Mesenchymal stem cell (in vitro differentiated cells and primary cell): Measurements from ENCODE around the gene NHLH1.

Source experiments
- DNase-seq: peaks from one replicate; pipeline ENCODE4 v3.0.0-alpha.2; 2013
- H2AFZ ChIP-seq: one replicate; pipeline ENCODE4 v1.6.1; 2013; ENCODE audit warnings: low read depth, mild to moderate bottlenecking, control low read depth, inconsistent platforms, low read length, moderate library complexity
- H2AK5ac ChIP-seq: 2 replicates; pipeline ENCODE4 v1.6.1; 2013; ENCODE audit warnings: low read length, moderate library complexity, mild to moderate bottlenecking, inconsistent platforms; ENCODE audit not compliant: severe bottlenecking
- H2BK120ac ChIP-seq: one replicate; pipeline ENCODE4 v1.6.1; 2013; ENCODE audit warnings: low read depth, mild to moderate bottlenecking, inconsistent platforms, low read length, moderate library complexity
- H2BK12ac ChIP-seq, 2 experiments: one replicate each; pipeline ENCODE4 v1.6.1; 2013; ENCODE audit warnings: inconsistent platforms in 2 of 2, low read length in 2 of 2, mild to moderate bottlenecking in 2 of 2, moderate library complexity in 2 of 2, control low read depth in 1 of 2
- H2BK15ac ChIP-seq: one replicate; pipeline ENCODE4 v1.6.1; 2013; ENCODE audit warnings: mild to moderate bottlenecking, low read depth, inconsistent platforms; ENCODE audit not compliant: poor library complexity, severe bottlenecking
- H2BK5ac ChIP-seq: 2 replicates; pipeline ENCODE4 v1.6.1; 2013; ENCODE audit warnings: low read depth, mild to moderate bottlenecking, low read length, control low read depth, inconsistent platforms; ENCODE audit not compliant: poor library complexity, severe bottlenecking
- H3K14ac ChIP-seq, 2 experiments: one replicate each; pipeline ENCODE4 v1.6.1; 2013; ENCODE audit warnings: inconsistent platforms in 2 of 2, low read length in 2 of 2, control low read depth in 1 of 2, mild to moderate bottlenecking in 1 of 2, moderate library complexity in 1 of 2
- H3K18ac ChIP-seq, 2 experiments: one replicate each; pipeline ENCODE4 v1.6.1; 2013; ENCODE audit warnings: inconsistent platforms in 2 of 2, low read length in 2 of 2, control low read depth in 1 of 2, low read depth in 1 of 2, mild to moderate bottlenecking in 1 of 2
- H3K23ac ChIP-seq, 2 experiments: one replicate each; pipeline ENCODE4 v1.6.1; 2013; ENCODE audit warnings: inconsistent platforms in 2 of 2, low read length in 2 of 2, mild to moderate bottlenecking in 2 of 2, moderate library complexity in 2 of 2, control low read depth in 1 of 2
- H3K27ac ChIP-seq: 2 replicates; pipeline ENCODE4 v1.5.1; 2013; ENCODE audit warnings: mild to moderate bottlenecking, moderate library complexity, low read length, control low read depth, inconsistent platforms; ENCODE audit not compliant: poor library complexity, severe bottlenecking
- H3K27me3 ChIP-seq, 2 experiments: 2 replicates each; pipeline versions ENCODE4 v1.6.1 to v1.7.0; 2013; ENCODE audit warnings: low read length in 2 of 2, mild to moderate bottlenecking in 2 of 2, moderate library complexity in 2 of 2, control low read depth in 1 of 2, inconsistent platforms in 1 of 2; ENCODE audit not compliant: control insufficient read depth in 1 of 2, insufficient read depth in 1 of 2
- H3K36me3 ChIP-seq, 2 experiments: 2 replicates each; pipeline versions ENCODE4 v1.6.1 to v1.7.0; 2013; ENCODE audit warnings: low read length in 2 of 2, control low read depth in 1 of 2, inconsistent platforms in 1 of 2, low read depth in 1 of 2, mild to moderate bottlenecking in 1 of 2; ENCODE audit not compliant: insufficient read depth in 2 of 2, control insufficient read depth in 1 of 2
- H3K4ac ChIP-seq, 2 experiments: one replicate each; pipeline ENCODE4 v1.6.1; 2013; ENCODE audit warnings: inconsistent platforms in 2 of 2, low read length in 2 of 2, mild to moderate bottlenecking in 2 of 2, moderate library complexity in 2 of 2, control low read depth in 1 of 2, low read depth in 1 of 2
- H3K4me1 ChIP-seq: 2 replicates; pipeline ENCODE4 v1.6.1; 2013; ENCODE audit warnings: low read depth, low read length, control low read depth; ENCODE audit not compliant: control insufficient read depth, insufficient read depth
- H3K4me2 ChIP-seq: 2 replicates; pipeline ENCODE4 v1.6.1; 2013; ENCODE audit warnings: low read length, mild to moderate bottlenecking, inconsistent platforms; ENCODE audit not compliant: poor library complexity, severe bottlenecking
- H3K4me3 ChIP-seq, 2 experiments: 2 replicates each; pipeline versions ENCODE4 v1.5.1 to v1.7.0; 2013; ENCODE audit warnings: low read length in 2 of 2, mild to moderate bottlenecking in 2 of 2, control low read depth in 1 of 2, low read depth in 1 of 2; ENCODE audit not compliant: insufficient read depth in 1 of 2
- H3K79me1 ChIP-seq: replicated peaks from 2 replicates; pipeline ENCODE4 v1.6.1; 2013; ENCODE audit warnings: mild to moderate bottlenecking, control low read depth, low read length, inconsistent platforms; ENCODE audit not compliant: poor library complexity, severe bottlenecking
- H3K9ac ChIP-seq: 2 replicates; pipeline ENCODE4 v1.7.0; 2013; ENCODE audit warnings: mild to moderate bottlenecking, low read length, moderate library complexity
- H3K9me3 ChIP-seq: 2 replicates; pipeline ENCODE4 v1.7.0; 2013; ENCODE audit warnings: mild to moderate bottlenecking, low read length; ENCODE audit not compliant: control insufficient read depth
- H4K8ac ChIP-seq: one replicate; pipeline ENCODE4 v1.6.1; 2013; ENCODE audit warnings: inconsistent platforms, mild to moderate bottlenecking, low read length, moderate library complexity
- H4K91ac ChIP-seq: one replicate; pipeline ENCODE4 v1.6.1; 2013; ENCODE audit warnings: mild to moderate bottlenecking, low read length, inconsistent platforms
- WGBS: methylation state at CpG from one replicate; pipeline ENCODE4 v1.1.7; 2013; ENCODE audit warnings: mixed read lengths; 5-methylcytosine and 5-hydroxymethylcytosine counted together

Gene NHLH1

DNA sequence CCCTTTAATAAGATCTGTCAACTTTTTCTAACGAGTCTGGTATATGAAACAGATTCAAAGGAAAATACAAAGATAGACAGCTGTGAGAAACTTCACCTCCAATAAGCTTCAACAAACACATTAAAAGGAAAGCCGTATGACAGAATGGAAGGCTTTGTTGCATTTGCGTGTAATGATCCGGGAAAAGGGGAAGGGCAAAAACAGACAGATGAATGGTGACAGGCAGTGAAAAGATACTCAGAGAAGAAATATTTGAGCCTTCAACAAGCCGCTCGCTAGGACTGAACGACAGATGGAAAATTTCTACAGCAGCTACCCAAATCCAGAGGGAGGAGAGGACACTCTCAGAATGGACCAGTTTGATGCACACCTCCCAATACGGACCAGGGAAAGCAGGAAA is 38.7 kb upstream of the NHLH1 start:
- Histone ChIP-seq H2AK5ac (no peak overlapping the region), H2BK15ac (no peak overlapping the region), H3K18ac (no peak overlapping the region), H3K27me3 (no peaks in the 10 kb centered on the region), H3K4me1 (no peaks in the 10 kb centered on the region), H2BK12ac (no peak overlapping the region), H2BK5ac (no peak overlapping the region), H4K91ac (no peak overlapping the region), H3K4me3 (no peak overlapping the region), H2AFZ (no peak overlapping the region), H4K8ac (no peak overlapping the region), H3K23ac (no peak overlapping the region), H3K4me2 (no peak overlapping the region), H3K36me3 (peaks cover 46 to 95% of the 10 kb centered on the region in 2 experiments), H3K4ac (no peak overlapping the region), H3K79me1 (peaks cover 21% of the 10 kb centered on the region), H3K9me3 (no peaks in the 10 kb centered on the region), H3K14ac (no peak overlapping the region), H3K27ac (no peak overlapping the region), H3K9ac (no peak overlapping the region), H2BK120ac (no peak overlapping the region)
- no peak for DNase-seq
- 99% methylated on average over 7 of the region's 8 CpGs for WGBS

DNA sequence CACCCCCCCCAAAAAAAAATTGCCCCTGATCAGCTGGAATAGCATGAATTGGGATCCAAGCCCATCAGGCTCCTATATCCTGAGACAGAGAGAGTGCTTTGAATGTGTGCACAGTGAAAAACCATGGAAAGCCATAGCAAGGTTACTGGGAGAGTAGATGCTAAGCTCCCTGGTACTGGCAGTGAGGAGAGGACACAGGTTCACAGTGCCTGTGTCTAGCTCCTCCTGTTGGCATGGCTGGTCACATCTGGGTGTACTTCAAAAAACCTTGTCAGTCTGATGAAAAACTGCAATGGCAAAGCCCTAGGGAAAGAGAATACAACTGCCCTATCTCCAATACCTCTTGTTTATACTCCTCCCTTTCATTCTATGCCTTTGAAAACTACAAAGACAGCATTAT is 36.8 kb upstream of the NHLH1 start:
- H3K27me3 ChIP-seq = no peaks in the 10 kb centered on the region
- H4K8ac ChIP-seq = no peak overlapping the region
- no peak overlapping the region for H3K4me2 ChIP-seq
- no peaks in the 10 kb centered on the region for H3K4me1 ChIP-seq
- H2AK5ac ChIP-seq = no peak overlapping the region
- no peak overlapping the region for H2BK120ac ChIP-seq
- no peak overlapping the region for H3K23ac ChIP-seq
- H3K4ac ChIP-seq = no peak overlapping the region
- no peak overlapping the region for H4K91ac ChIP-seq
- H3K9me3 ChIP-seq = no peaks in the 10 kb centered on the region
- H3K4me3 ChIP-seq = no peak overlapping the region
- no peak overlapping the region for H2BK5ac ChIP-seq
- no peak overlapping the region for H3K27ac ChIP-seq
- H3K14ac ChIP-seq = no peak overlapping the region
- no peak overlapping the region for H3K9ac ChIP-seq
- H3K36me3 ChIP-seq = peaks cover 42 to 97% of the 10 kb centered on the region in 2 experiments
- no peak overlapping the region for H2BK15ac ChIP-seq
- no peak overlapping the region for H2AFZ ChIP-seq
- DNase-seq = no peak
- H3K18ac ChIP-seq = no peak overlapping the region
- peaks cover 21% of the 10 kb centered on the region for H3K79me1 ChIP-seq
- no peak overlapping the region for H2BK12ac ChIP-seq

GRCh38 chr1:160332516-160332915 is 34.4 kb upstream of the NHLH1 start:
- Histone ChIP-seq H2BK120ac (no peak overlapping the region), H4K8ac (no peak overlapping the region), H3K4ac (no peak overlapping the region), H3K36me3 (peaks cover 36 to 99% of the 10 kb centered on the region in 2 experiments), H3K9me3 (no peaks in the 10 kb centered on the region), H2AK5ac (no peak overlapping the region), H3K9ac (no peak overlapping the region), H3K18ac (no peak overlapping the region), H3K27ac (no peak overlapping the region), H3K14ac (no peak overlapping the region), H4K91ac (no peak overlapping the region), H3K4me2 (no peak overlapping the region), H2BK12ac (no peak overlapping the region), H2AFZ (no peak overlapping the region), H3K4me3 (no peak overlapping the region), H3K79me1 (peaks cover 14% of the 10 kb centered on the region), H3K23ac (no peak overlapping the region), H3K4me1 (no peaks in the 10 kb centered on the region), H3K27me3 (no peaks in the 10 kb centered on the region), H2BK15ac (no peak overlapping the region), H2BK5ac (no peak overlapping the region)
- DNase-seq = no peak

GRCh38 chr1:160338580-160338979 is 28.3 kb upstream of the NHLH1 start:
- Histone ChIP-seq H3K27ac (no peak overlapping the region), H4K91ac (no peak overlapping the region), H2BK120ac (no peak overlapping the region), H3K4me2 (no peak overlapping the region), H3K14ac (no peak overlapping the region), H2BK12ac (no peak overlapping the region), H2AK5ac (no peak overlapping the region), H3K79me1 (no peaks in the 10 kb centered on the region), H2BK15ac (no peak overlapping the region), H2AFZ (no peak overlapping the region), H3K4me1 (no peaks in the 10 kb centered on the region), H3K18ac (no peak overlapping the region), H2BK5ac (no peak overlapping the region), H3K4me3 (no peak overlapping the region), H3K36me3 (peaks cover 5 to 74% of the 10 kb centered on the region in 2 experiments), H4K8ac (no peak overlapping the region), H3K23ac (no peak overlapping the region), H3K9ac (no peak overlapping the region), H3K27me3 (no peaks in the 10 kb centered on the region), H3K4ac (no peak overlapping the region), H3K9me3 (no peaks in the 10 kb centered on the region)
- WGBS = 96% methylated on average over 4 of the region's 4 CpGs
- no peak for DNase-seq
